Subcutaneous abdominal adipose tissue (tissue), 5 donors: ENCODE results near the gene PCDH9.

Source experiments
- H3K27ac ChIP-seq: one replicate; pipeline ENCODE4 v1.7.0; 2013; ENCODE audit warnings: low read depth, mild to moderate bottlenecking, inconsistent platforms, low read length, moderate library complexity
- H3K27me3 ChIP-seq, 5 donors: one replicate each; pipeline ENCODE4 v1.7.0; 2013; ENCODE audit warnings: low read length in 5 of 5, inconsistent platforms in 1 of 5; ENCODE audit not compliant: control insufficient read depth in 5 of 5, insufficient read depth in 4 of 5
- H3K36me3 ChIP-seq, 5 donors: one replicate each; pipeline ENCODE4 v1.7.0; 2013; ENCODE audit warnings: low read length in 5 of 5; ENCODE audit not compliant: control insufficient read depth in 5 of 5, insufficient read depth in 5 of 5
- H3K4me1 ChIP-seq, 5 donors: one replicate each; pipeline ENCODE4 v1.7.0; 2013; ENCODE audit warnings: low read length in 5 of 5, mild to moderate bottlenecking in 3 of 5, moderate library complexity in 1 of 5; ENCODE audit not compliant: control insufficient read depth in 5 of 5, insufficient read depth in 5 of 5
- H3K4me3 ChIP-seq, 5 donors: one replicate each; pipeline ENCODE4 v1.7.0; 2013; ENCODE audit warnings: low read length in 5 of 5, low read depth in 1 of 5
- H3K9ac ChIP-seq, 5 donors: one replicate each; pipeline ENCODE4 v1.7.0; 2013; ENCODE audit warnings: low read length in 5 of 5, mild to moderate bottlenecking in 4 of 5, moderate library complexity in 3 of 5
- H3K9me3 ChIP-seq, 5 donors: one replicate each; pipeline ENCODE4 v1.7.0; 2013; ENCODE audit warnings: low read length in 5 of 5; ENCODE audit not compliant: control insufficient read depth in 5 of 5
- donor health status: healthy.
- donor health status: healthy.
- donor health status: healthy.
- donor health status: healthy.
- donor health status: healthy.

Gene PCDH9

GRCh38 chr13:66950666-66951065 lies 279.5 kb downstream of the PCDH9 start:
- no peaks in the 10 kb centered on the region for H3K4me1 ChIP-seq
- H3K4me3 ChIP-seq = no peak overlapping the region
- H3K9ac ChIP-seq = no peak overlapping the region
- no peak overlapping the region for H3K27ac ChIP-seq
- no peaks in the 10 kb centered on the region for H3K9me3 ChIP-seq
- no peaks in the 10 kb centered on the region for H3K27me3 ChIP-seq
- H3K36me3 ChIP-seq = no peaks in the 10 kb centered on the region

DNA sequence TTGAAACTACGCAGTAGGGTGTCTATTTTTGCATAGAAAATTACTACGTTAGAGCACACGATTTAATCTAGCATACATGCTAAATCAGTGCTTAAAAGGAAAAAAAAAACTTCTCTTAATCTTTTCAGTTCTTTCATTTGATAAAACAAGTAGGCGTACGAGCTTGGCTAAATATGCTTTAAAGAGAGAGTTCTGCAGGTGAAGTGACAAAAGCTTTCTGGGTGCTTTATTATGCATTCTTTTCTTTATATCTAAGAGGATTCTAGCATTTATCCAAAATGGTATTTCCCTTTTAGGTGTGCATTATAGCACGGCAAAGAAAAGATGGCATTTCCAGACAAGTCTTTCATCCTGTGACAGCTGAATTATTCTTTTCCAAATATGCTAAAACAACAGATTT lies 281.2 kb downstream of the PCDH9 start:
- Histone ChIP-seq H3K27ac (no peak overlapping the region), H3K36me3 (no peaks in the 10 kb centered on the region), H3K9ac (no peak overlapping the region), H3K9me3 (no peaks in the 10 kb centered on the region), H3K4me1 (no peaks in the 10 kb centered on the region), H3K4me3 (no peak overlapping the region), H3K27me3 (no peaks in the 10 kb centered on the region)

DNA sequence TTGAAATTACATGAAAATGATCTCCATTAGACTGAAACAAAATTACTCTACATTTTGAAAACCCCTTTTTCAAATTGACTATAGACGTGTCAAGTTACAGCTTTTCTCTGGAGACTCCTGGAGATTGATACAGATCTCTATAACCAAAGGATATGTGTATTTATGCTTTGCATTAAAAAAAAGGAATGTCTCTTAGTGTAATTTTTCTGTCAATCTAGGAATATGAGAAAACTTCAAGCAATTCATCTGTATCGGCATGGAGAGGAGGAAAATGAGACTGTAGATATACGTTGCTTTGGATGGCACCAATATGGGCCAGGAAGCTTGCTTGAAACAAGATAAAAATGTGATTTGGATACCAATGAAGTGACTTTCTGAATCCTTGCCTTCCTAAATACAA lies 286.6 kb downstream of the PCDH9 start:
- no peak overlapping the region for H3K27ac ChIP-seq
- H3K36me3 ChIP-seq = no peaks in the 10 kb centered on the region
- no peaks in the 10 kb centered on the region for H3K4me1 ChIP-seq
- H3K4me3 ChIP-seq = no peak overlapping the region
- no peaks in the 10 kb centered on the region for H3K9me3 ChIP-seq
- H3K9ac ChIP-seq = no peak overlapping the region
- H3K27me3 ChIP-seq = no peaks in the 10 kb centered on the region

- no peaks in the 10 kb centered on the region for H3K4me1 ChIP-seq
- H3K9me3 ChIP-seq = no peaks in the 10 kb centered on the region
- H3K27me3 ChIP-seq = no peaks in the 10 kb centered on the region
- H3K36me3 ChIP-seq = no peaks in the 10 kb centered on the region
- no peak overlapping the region for H3K27ac ChIP-seq
- no peak overlapping the region for H3K9ac ChIP-seq
- H3K4me3 ChIP-seq = no peak overlapping the region
Measured at GRCh38 chr13:66940113-66940512, 290.0 kb downstream of the PCDH9 start.

DNA sequence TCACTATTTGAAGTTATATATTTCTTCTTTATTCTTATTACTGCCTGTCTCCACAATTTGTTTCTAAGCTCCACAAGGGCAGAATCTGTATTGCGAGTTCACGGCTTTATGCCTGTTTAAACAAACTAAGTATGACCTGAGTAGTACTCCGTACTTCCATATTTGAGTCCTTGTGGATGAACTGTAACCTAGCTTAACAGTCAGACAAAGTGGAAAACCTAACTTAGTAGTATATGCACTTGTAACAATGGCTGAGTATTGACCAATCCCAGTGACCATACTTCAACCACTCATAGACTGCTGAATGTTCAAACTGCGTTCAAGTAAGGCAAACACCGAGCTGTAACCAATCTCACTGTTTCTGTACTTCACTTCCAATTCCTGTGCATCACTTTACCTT lies 292.7 kb downstream of the PCDH9 start:
- Histone ChIP-seq H3K4me3 (no peak overlapping the region), H3K27me3 (no peaks in the 10 kb centered on the region), H3K36me3 (no peaks in the 10 kb centered on the region), H3K4me1 (no peaks in the 10 kb centered on the region), H3K9me3 (no peaks in the 10 kb centered on the region), H3K9ac (no peak overlapping the region), H3K27ac (no peak overlapping the region)

DNA sequence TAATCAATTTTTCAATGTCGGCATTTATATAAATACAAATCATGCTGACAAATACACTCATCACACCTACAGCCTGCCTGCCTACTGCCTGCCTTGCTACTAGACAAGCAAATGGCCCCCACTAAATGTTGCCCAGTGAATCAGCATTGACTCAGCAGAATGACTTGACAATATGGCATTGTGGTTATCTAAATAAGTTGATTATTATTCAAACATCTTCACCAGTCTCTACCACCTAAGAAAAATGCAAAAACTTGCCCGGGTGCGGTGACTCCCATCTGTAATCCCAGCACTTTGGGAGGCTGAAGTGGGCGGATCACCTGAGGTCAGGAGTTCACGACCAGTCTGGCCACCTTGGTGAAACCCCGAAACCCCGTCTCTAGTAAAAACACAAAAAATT lies 296.1 kb downstream of the PCDH9 start:
- Histone ChIP-seq H3K4me3 (no peak overlapping the region), H3K36me3 (no peaks in the 10 kb centered on the region)

GRCh38 chr13:66933527-66933926 lies 296.6 kb downstream of the PCDH9 start:
- no peaks in the 10 kb centered on the region for H3K4me1 ChIP-seq
- no peak overlapping the region for H3K27ac ChIP-seq
- H3K36me3 ChIP-seq = no peaks in the 10 kb centered on the region
- H3K27me3 ChIP-seq = no peaks in the 10 kb centered on the region
- no peak overlapping the region for H3K9ac ChIP-seq
- H3K4me3 ChIP-seq = no peak overlapping the region
- no peaks in the 10 kb centered on the region for H3K9me3 ChIP-seq

More for the DNA sequence above, 296.1 kb downstream of the PCDH9 start:
- no peak overlapping the region for H3K27ac ChIP-seq
- H3K9ac ChIP-seq = no peak overlapping the region
- no peaks in the 10 kb centered on the region for H3K9me3 ChIP-seq
- H3K27me3 ChIP-seq = no peaks in the 10 kb centered on the region
- no peaks in the 10 kb centered on the region for H3K4me1 ChIP-seq

DNA sequence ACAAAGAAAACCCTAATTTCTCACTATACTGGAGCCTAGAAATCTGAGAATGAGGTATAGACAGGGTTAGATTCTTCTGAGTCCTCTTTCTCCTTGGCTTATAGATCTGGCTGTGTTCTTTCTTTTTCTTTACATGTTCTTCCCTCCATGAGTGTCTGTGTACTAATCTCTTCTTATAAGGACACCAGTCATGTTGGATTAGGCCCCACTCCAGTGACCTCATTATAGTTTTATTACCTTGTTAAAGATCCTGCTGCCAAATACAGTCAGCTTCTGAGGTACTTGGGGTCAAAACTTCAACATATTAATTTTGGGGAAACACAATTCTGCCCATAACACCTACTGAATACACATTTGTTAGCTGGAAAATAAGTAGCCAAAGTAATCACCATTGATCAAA lies 302.6 kb downstream of the PCDH9 start:
- no peaks in the 10 kb centered on the region for H3K27me3 ChIP-seq
- H3K27ac ChIP-seq = no peak overlapping the region
- H3K4me1 ChIP-seq = no peaks in the 10 kb centered on the region
- no peaks in the 10 kb centered on the region for H3K9me3 ChIP-seq
- no peaks in the 10 kb centered on the region for H3K36me3 ChIP-seq
- no peak overlapping the region for H3K9ac ChIP-seq
- H3K4me3 ChIP-seq = no peak overlapping the region

- H3K27me3 ChIP-seq = no peaks in the 10 kb centered on the region
- H3K4me3 ChIP-seq = no peak overlapping the region
- H3K9me3 ChIP-seq = no peaks in the 10 kb centered on the region
- H3K4me1 ChIP-seq = no peaks in the 10 kb centered on the region
- H3K27ac ChIP-seq = no peak overlapping the region
- H3K9ac ChIP-seq = no peak overlapping the region
- no peaks in the 10 kb centered on the region for H3K36me3 ChIP-seq
Measured at GRCh38 chr13:66926851-66927524, 303.1 kb downstream of the PCDH9 start.

GRCh38 chr13:66926200-66926850 lies 303.8 kb downstream of the PCDH9 start:
- Histone ChIP-seq H3K27ac (no peak overlapping the region), H3K27me3 (no peaks in the 10 kb centered on the region), H3K4me1 (no peaks in the 10 kb centered on the region), H3K9ac (no peak overlapping the region), H3K4me3 (no peak overlapping the region), H3K36me3 (no peaks in the 10 kb centered on the region), H3K9me3 (no peaks in the 10 kb centered on the region)
